K562 (cell line): ENCODE results near the gene ZNF750. TPM values are rescaled to one million over a fixed set of nuclear protein-coding genes. Genes with fewer than 3 reads are reported as not detected.

Experiments
- ATAC-seq: fragments of 200-7000 bp; cut with Tn5 transposase; 3 replicates; pipeline ENCODE4 v1.9.1; 2020; ENCODE audit warnings: moderate library complexity
- BruUV-seq: library from RNA; stranded (reverse); fragments of 400-500 nt; replicated peaks from 2 replicates; lab custom pipeline; 2021; lab: Mats Ljungman, UMichigan
- CTCF ChIA-PET: fragments of 300-600 bp; formaldehyde crosslinking; extraction: SDS; loops from one replicate; lab custom pipeline; 2021; ENCODE audit warnings: low intra/inter-chr PET ratio; lab: Yijun Ruan, JAX
- POLR2A ChIA-PET: fragments of 300-600, 350-650 bp; sonication (Branson Sonifier 250); formaldehyde crosslinking; extraction: SDS; loops from one replicate; lab custom pipeline; 2021; ENCODE audit warnings: antibody characterized with exemption, inconsistent platforms; lab: Yijun Ruan, JAX
- DNase-seq, 4 experiments: peaks; one replicate each; pipeline versions ENCODE4 v3.0.0 to v3.0.0-alpha.2; 2011 to 2018; ENCODE audit warnings: low spot score in 3 of 4, mixed read lengths in 3 of 4; ENCODE audit errors: extremely low read depth in 1 of 4
- FAIRE-seq: peaks from 2 replicates; lab custom pipeline; 2011; peaks lifted over from hg19 to GRCh38; lab: Jason Lieb, UNC
- H2AFZ ChIP-seq: 2 replicates; pipeline ENCODE4 v1.6.0; 2011; ENCODE audit warnings: low read depth, low read length, control low read depth, inconsistent platforms
- H3K27ac ChIP-seq: fragments of 200-600 bp; 3 replicates; pipeline ENCODE4 v1.8.0; 2011; ENCODE audit warnings: low read depth, mild to moderate bottlenecking, control low read depth, inconsistent platforms, low read length, moderate library complexity, mixed read lengths; ENCODE audit errors: extremely low read depth
- H3K27me3 ChIP-seq, 2 experiments: fragments of 300-600 bp in 1 of 2; 2 replicates in 1 of 2; 3 replicates in 1 of 2; pipeline versions ENCODE4 v1.6.0 to v1.8.0; 2011; ENCODE audit warnings: inconsistent platforms in 2 of 2, low read length in 2 of 2, mild to moderate bottlenecking in 1 of 2, mixed read lengths in 1 of 2, moderate library complexity in 1 of 2; ENCODE audit not compliant: control insufficient read depth in 2 of 2, insufficient read depth in 2 of 2
- H3K36me3 ChIP-seq: fragments of 300-600 bp; 3 replicates; pipeline ENCODE4 v1.8.0; 2011; ENCODE audit warnings: mild to moderate bottlenecking, low read length, inconsistent platforms; ENCODE audit not compliant: control insufficient read depth, insufficient read depth
- H3K4me1 ChIP-seq, 2 experiments: fragments of 200-600 bp in 1 of 2; replicated peaks in 1 of 2; 2 replicates in 1 of 2; 3 replicates in 1 of 2; pipeline versions ENCODE4 v1.5.1 to v1.8.0; 2011; ENCODE audit warnings: inconsistent platforms in 2 of 2, low read length in 2 of 2, mild to moderate bottlenecking in 1 of 2, mixed read lengths in 1 of 2, moderate library complexity in 1 of 2; ENCODE audit not compliant: control insufficient read depth in 2 of 2, insufficient read depth in 2 of 2
- H3K4me2 ChIP-seq: 2 replicates; pipeline ENCODE4 v1.6.1; 2011; ENCODE audit warnings: low read length, control low read depth, inconsistent platforms, mixed read lengths; ENCODE audit not compliant: insufficient read depth
- H3K4me3 ChIP-seq: fragments of 200-600 bp; sonication (generic), shearing (Covaris generic); 2 replicates; pipeline ENCODE4 v1.5.1; 2016; ENCODE audit warnings: control low read depth, inconsistent platforms
- H3K79me2 ChIP-seq: fragments of 200-600 bp; 3 replicates; pipeline ENCODE4 v1.8.0; 2011; ENCODE audit warnings: low read length, inconsistent platforms; ENCODE audit not compliant: control insufficient read depth, insufficient read depth
- H3K9ac ChIP-seq, 2 experiments: 2 replicates each; pipeline versions ENCODE4 v1.6.0 to v1.6.1; 2011; ENCODE audit warnings: low read depth in 2 of 2, low read length in 2 of 2, control low read depth in 1 of 2, inconsistent platforms in 1 of 2, mild to moderate bottlenecking in 1 of 2, mixed read lengths in 1 of 2; ENCODE audit not compliant: insufficient read depth in 1 of 2
- H3K9me1 ChIP-seq: one replicate; pipeline ENCODE4 v1.6.0; 2011; ENCODE audit warnings: inconsistent platforms, mild to moderate bottlenecking, low read length, moderate library complexity; ENCODE audit not compliant: control insufficient read depth, insufficient read depth
- H3K9me3 ChIP-seq: replicated peaks from 2 replicates; pipeline ENCODE4 v1.5.1; 2011; ENCODE audit warnings: low read depth, low read length, inconsistent platforms; ENCODE audit not compliant: control insufficient read depth, insufficient read depth
- H4K20me1 ChIP-seq: replicated peaks from 2 replicates; pipeline ENCODE4 v1.6.1; 2011; ENCODE audit warnings: low read length, inconsistent platforms, mixed read lengths; ENCODE audit not compliant: control insufficient read depth, insufficient read depth
- JUND ChIP-seq, 2 experiments: IDR thresholded peaks; 2 replicates in 1 of 2; 3 replicates in 1 of 2; pipeline ENCODE4 v1.6.1; 2011; ENCODE audit warnings: borderline replicate concordance in 2 of 2, low read depth in 2 of 2, low read length in 2 of 2, improper control_type of control experiment in 1 of 2, missing biosample characterization in 1 of 2, missing genetic modification characterization in 1 of 2, missing genetic modification reagents in 1 of 2
- WGBS: fragments of 100-300 bp; shearing (Covaris generic); methylation state at CpG from one replicate; pipeline ENCODE4 v1.1.6; 2016; ENCODE audit warnings: low coverage, mixed read lengths; ENCODE audit not compliant: insufficient coverage; ENCODE audit errors: missing lambda C conversion rate; 5-methylcytosine and 5-hydroxymethylcytosine counted together
- in situ Hi-C: fragments of 300-500 bp; cut with MboI; formaldehyde crosslinking; loops from 4 replicates; pipeline ENCODE4 v1.15.0; 2018; ENCODE audit warnings: inconsistent platforms, mixed read lengths
- intact Hi-C: fragments of 100-400 bp; cut with micrococcal nuclease; formaldehyde crosslinking; loops from 2 replicates; pipeline ENCODE4 v1.14.2; 2022
- polyA plus RNA-seq, 8 experiments: library from polyadenylated mRNA; depleted of rRNA in 4 of 8; stranded (reverse) in 5 of 8; unstranded in 3 of 8; fragments of >200 nt; fragmentation: Nextera tagmentation in 2 of 8; fragmentation: Illumina TruSeq in 1 of 8; extraction: Ambion mirVana in 2 of 8; extraction: Trizol in 1 of 8; gene quantifications; 2 replicates each; pipeline versions ENCODE4 v1.2.1 to v1.2.3, GENCODE V29; 2011 to 2014; ENCODE audit warnings: inconsistent platforms in 1 of 8, missing spikeins in 1 of 8
- total RNA-seq, 7 experiments: library from RNA; depleted of rRNA in 6 of 7; stranded (reverse); fragments of >200 nt in 6 of 7; fragmentation: Illumina TruSeq in 2 of 7; extraction: Trizol in 2 of 7; gene quantifications; 2 replicates each; pipeline versions ENCODE4 v1.2.1 to v1.2.3, GENCODE V29; 2011 to 2021; ENCODE audit warnings: low replicate concordance in 1 of 7
- TF ChIP-seq, protein P1 (sequence below): fragments of 450-650 bp; IDR thresholded peaks from 2 replicates; pipeline ENCODE4 v1.7.0; 2016; ENCODE audit warnings: borderline replicate concordance
- TF ChIP-seq, protein P2 (sequence below): fragments of 250-450 bp; sonication (Bioruptor Pico); IDR thresholded peaks from 2 replicates; pipeline ENCODE4 v1.8.0; 2022; ENCODE audit warnings: inconsistent platforms
- TF ChIP-seq, protein P3 (sequence below): fragments of 450-650 bp; IDR thresholded peaks from 2 replicates; pipeline ENCODE4 v1.6.1; 2016
- TF ChIP-seq, protein P4 (sequence below): fragments of 450-650 bp; IDR thresholded peaks from 2 replicates; pipeline ENCODE4 v1.7.1; 2018; ENCODE audit warnings: mild to moderate bottlenecking, low read depth; ENCODE audit not compliant: partially characterized antibody

ZNF750 gene
- total and polyA plus RNA-seq, 9 of the 15 experiments (the other 6 are each of a cell fraction or from before 2014, with no cell fraction given): not detected

DNA sequence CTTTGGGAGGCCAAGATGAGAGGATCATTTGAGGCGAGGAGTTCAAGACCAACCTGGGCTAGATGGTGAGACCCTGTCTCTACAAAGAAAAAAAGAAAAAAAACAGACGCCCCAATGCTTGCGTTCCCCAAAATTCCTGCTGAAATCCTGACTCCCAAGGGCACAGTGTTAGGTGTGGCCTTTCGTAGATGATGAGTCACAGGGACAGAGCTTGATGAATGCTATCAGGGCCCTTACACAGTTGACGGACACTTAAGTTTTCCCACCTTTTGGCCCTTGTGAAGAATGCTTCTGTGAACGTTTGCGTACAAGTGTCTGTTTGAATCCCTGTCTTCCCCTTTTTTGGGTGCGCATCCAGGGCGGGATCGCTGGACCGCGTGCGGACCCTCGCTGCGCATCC lies 16.5 kb upstream of the ZNF750 start:
- H3K79me2 ChIP-seq: peaks cover 18% of the 10 kb centered on the region; the same call in 2 of the 3 replicates
- TF ChIP-seq, protein P1, sequence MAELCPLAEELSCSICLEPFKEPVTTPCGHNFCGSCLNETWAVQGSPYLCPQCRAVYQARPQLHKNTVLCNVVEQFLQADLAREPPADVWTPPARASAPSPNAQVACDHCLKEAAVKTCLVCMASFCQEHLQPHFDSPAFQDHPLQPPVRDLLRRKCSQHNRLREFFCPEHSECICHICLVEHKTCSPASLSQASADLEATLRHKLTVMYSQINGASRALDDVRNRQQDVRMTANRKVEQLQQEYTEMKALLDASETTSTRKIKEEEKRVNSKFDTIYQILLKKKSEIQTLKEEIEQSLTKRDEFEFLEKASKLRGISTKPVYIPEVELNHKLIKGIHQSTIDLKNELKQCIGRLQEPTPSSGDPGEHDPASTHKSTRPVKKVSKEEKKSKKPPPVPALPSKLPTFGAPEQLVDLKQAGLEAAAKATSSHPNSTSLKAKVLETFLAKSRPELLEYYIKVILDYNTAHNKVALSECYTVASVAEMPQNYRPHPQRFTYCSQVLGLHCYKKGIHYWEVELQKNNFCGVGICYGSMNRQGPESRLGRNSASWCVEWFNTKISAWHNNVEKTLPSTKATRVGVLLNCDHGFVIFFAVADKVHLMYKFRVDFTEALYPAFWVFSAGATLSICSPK: no peak
- TF ChIP-seq JUND (IDR thresholded peaks at IDR 0.05; ENCODE audit: borderline replicate concordance, low read depth, low read length): peak; percentile 12; the same call in 1 of the 2 replicates
- TF ChIP-seq JUND (tag; IDR thresholded peaks at IDR 0.05; ENCODE audit: borderline replicate concordance, low read depth, low read length): no peak
- TF ChIP-seq, protein P2, sequence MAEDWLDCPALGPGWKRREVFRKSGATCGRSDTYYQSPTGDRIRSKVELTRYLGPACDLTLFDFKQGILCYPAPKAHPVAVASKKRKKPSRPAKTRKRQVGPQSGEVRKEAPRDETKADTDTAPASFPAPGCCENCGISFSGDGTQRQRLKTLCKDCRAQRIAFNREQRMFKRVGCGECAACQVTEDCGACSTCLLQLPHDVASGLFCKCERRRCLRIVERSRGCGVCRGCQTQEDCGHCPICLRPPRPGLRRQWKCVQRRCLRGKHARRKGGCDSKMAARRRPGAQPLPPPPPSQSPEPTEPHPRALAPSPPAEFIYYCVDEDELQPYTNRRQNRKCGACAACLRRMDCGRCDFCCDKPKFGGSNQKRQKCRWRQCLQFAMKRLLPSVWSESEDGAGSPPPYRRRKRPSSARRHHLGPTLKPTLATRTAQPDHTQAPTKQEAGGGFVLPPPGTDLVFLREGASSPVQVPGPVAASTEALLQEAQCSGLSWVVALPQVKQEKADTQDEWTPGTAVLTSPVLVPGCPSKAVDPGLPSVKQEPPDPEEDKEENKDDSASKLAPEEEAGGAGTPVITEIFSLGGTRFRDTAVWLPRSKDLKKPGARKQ (CRISPR knock-in tag): no peak
- TF ChIP-seq, protein P3, sequence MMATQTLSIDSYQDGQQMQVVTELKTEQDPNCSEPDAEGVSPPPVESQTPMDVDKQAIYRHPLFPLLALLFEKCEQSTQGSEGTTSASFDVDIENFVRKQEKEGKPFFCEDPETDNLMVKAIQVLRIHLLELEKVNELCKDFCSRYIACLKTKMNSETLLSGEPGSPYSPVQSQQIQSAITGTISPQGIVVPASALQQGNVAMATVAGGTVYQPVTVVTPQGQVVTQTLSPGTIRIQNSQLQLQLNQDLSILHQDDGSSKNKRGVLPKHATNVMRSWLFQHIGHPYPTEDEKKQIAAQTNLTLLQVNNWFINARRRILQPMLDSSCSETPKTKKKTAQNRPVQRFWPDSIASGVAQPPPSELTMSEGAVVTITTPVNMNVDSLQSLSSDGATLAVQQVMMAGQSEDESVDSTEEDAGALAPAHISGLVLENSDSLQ: peak; percentile 42
- TF ChIP-seq, protein P4, sequence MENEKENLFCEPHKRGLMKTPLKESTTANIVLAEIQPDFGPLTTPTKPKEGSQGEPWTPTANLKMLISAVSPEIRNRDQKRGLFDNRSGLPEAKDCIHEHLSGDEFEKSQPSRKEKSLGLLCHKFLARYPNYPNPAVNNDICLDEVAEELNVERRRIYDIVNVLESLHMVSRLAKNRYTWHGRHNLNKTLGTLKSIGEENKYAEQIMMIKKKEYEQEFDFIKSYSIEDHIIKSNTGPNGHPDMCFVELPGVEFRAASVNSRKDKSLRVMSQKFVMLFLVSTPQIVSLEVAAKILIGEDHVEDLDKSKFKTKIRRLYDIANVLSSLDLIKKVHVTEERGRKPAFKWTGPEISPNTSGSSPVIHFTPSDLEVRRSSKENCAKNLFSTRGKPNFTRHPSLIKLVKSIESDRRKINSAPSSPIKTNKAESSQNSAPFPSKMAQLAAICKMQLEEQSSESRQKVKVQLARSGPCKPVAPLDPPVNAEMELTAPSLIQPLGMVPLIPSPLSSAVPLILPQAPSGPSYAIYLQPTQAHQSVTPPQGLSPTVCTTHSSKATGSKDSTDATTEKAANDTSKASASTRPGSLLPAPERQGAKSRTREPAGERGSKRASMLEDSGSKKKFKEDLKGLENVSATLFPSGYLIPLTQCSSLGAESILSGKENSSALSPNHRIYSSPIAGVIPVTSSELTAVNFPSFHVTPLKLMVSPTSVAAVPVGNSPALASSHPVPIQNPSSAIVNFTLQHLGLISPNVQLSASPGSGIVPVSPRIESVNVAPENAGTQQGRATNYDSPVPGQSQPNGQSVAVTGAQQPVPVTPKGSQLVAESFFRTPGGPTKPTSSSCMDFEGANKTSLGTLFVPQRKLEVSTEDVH: no peak
- ATAC-seq (no peak), DNase-seq (no peak), FAIRE-seq (no peak)
- peaks cover 17% of the 10 kb centered on the region for H3K36me3 ChIP-seq
- intact Hi-C loops: no loop called here
- peaks cover 16 to 37% of the 10 kb centered on the region in 2 experiments for H3K4me1 ChIP-seq
- 83% methylated on average over 9 of the region's 15 CpGs for WGBS
- H3K27ac ChIP-seq: no peak overlapping the region
- H2AFZ ChIP-seq: no peak overlapping the region
- no peaks in the 10 kb centered on the region for H3K27me3 ChIP-seq
- in situ Hi-C loops: no loop called here
- ChIA-PET CTCF (no interaction called here), POLR2A (no interaction called here)
- no peak overlapping the region for H3K4me3 ChIP-seq
- no peak overlapping the region for H3K9ac ChIP-seq
- no TSS peak for BruUV-seq
- no peaks in the 10 kb centered on the region for H3K9me1 ChIP-seq
- no peak overlapping the region for H3K4me2 ChIP-seq
- no peaks in the 10 kb centered on the region for H3K9me3 ChIP-seq
- no peaks in the 10 kb centered on the region for H4K20me1 ChIP-seq
